Measurements from ENCODE around the gene CARD9.

Gene CARD9

DNA sequence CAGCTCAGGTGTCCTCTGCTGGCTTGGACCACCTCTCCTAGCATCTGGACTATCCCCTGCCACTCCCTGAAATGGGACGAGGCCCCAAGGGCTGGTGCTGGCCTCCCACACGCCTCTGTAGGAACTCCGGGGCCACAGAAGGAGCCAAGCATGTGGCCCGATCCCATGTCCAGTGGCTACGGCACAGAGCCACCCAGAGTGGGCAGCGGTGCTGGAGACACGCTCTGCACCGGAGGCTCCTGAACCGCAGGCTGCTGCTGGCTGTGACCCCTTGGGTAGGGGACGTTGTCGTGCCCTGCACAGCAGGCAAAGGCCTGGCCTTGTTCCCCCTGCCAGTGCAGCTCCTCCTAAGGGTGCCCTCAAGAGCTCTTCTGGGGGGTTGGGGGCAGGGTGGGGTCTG, 6.4 kb upstream of the CARD9 start:
- no peak for DNase-seq (ENCODE audit: low read depth)
- H3K4me3 ChIP-seq (ENCODE audit: control insufficient read depth, low read depth, low read length): no peak overlapping the region
- TF ChIP-seq CTCF (IDR thresholded peaks at IDR 0.05; ENCODE audit: control insufficient read depth, insufficient read depth, low read depth, low read length, missing control alignments): no peak

- no peak overlapping the region for H3K4me3 ChIP-seq (ENCODE audit: control insufficient read depth, low read depth, low read length)
- no peak for DNase-seq (ENCODE audit: low read depth)
- TF ChIP-seq CTCF (IDR thresholded peaks at IDR 0.05; ENCODE audit: control insufficient read depth, insufficient read depth, low read depth, low read length, missing control alignments): no peak
Measured at GRCh38 chr9:136379401-136379800, 5.9 kb upstream of the CARD9 start.

DNA sequence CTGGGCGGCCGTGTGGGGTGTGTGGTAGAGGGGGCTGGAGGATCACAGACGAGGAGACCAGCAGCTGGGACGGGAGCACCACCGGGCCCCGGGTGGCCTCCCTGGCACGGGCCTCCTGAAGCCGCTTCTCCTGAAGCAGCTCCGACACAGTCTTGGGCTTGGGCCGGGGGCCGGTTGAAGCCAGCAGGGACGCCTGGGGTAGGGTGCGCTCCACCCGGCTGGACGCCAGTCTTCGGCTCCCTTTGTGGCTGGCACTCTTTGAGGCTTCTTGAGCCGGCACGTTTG, 5.5 kb upstream of the CARD9 start:
- DNase-seq (ENCODE audit: low read depth): no peak
- no peak overlapping the region for H3K4me3 ChIP-seq (ENCODE audit: control insufficient read depth, low read depth, low read length)
- TF ChIP-seq CTCF (IDR thresholded peaks at IDR 0.05; ENCODE audit: control insufficient read depth, insufficient read depth, low read depth, low read length, missing control alignments): no peak

- H3K4me3 ChIP-seq (ENCODE audit: control insufficient read depth, low read depth, low read length): no peak overlapping the region
- DNase-seq (ENCODE audit: low read depth): no peak
- no peak for TF ChIP-seq CTCF (IDR thresholded peaks at IDR 0.05; ENCODE audit: control insufficient read depth, insufficient read depth, low read depth, low read length, missing control alignments)
Measured at GRCh38 chr9:136378170-136379002, 4.9 kb upstream of the CARD9 start.

- DNase-seq (ENCODE audit: low read depth): no peak
- no peak for TF ChIP-seq CTCF (IDR thresholded peaks at IDR 0.05; ENCODE audit: control insufficient read depth, insufficient read depth, low read depth, low read length, missing control alignments)
- H3K4me3 ChIP-seq (ENCODE audit: control insufficient read depth, low read depth, low read length): no peak overlapping the region
Measured at GRCh38 chr9:136377341-136378169, 4.1 kb upstream of the CARD9 start.

GRCh38 chr9:136376457-136376856, 3.0 kb upstream of the CARD9 start:
- H3K4me3 ChIP-seq (ENCODE audit: control insufficient read depth, low read depth, low read length): no peak overlapping the region
- no peak for TF ChIP-seq CTCF (IDR thresholded peaks at IDR 0.05; ENCODE audit: control insufficient read depth, insufficient read depth, low read depth, low read length, missing control alignments)
- DNase-seq (ENCODE audit: low read depth): no peak
